HepG2 (cell line): Measurements from ENCODE around the gene TKFC. TPM values are rescaled to one million over a fixed set of nuclear protein-coding genes. Genes with fewer than 3 reads are reported as not detected.

Experiments
- AGO1 ChIP-seq: fragments of 200-400 bp; formaldehyde crosslinking; IDR thresholded peaks from 2 replicates; pipeline ENCODE4 v1.6.1; 2017; ENCODE audit warnings: mild to moderate bottlenecking, low read depth, low read length, moderate library complexity; ENCODE audit not compliant: poor library complexity, severe bottlenecking
- CCDC6 ChIP-seq: sonication (generic); formaldehyde crosslinking; IDR thresholded peaks from 2 replicates; pipeline ENCODE4 v1.8.1; 2022; ENCODE audit warnings: mild to moderate bottlenecking, missing genetic modification reagents, moderate library complexity
- CEBPB ChIP-seq: IDR thresholded peaks from 2 replicates; pipeline ENCODE4 v1.6.1; 2011; ENCODE audit warnings: low read depth, low read length, improper control_type of control experiment, borderline replicate concordance
- NFIB ChIP-seq: sonication (generic); formaldehyde crosslinking; IDR thresholded peaks from 2 replicates; pipeline ENCODE4 v1.9.0; 2021; ENCODE audit warnings: missing genetic modification reagents, mild to moderate bottlenecking, borderline replicate concordance
- NR0B2 ChIP-seq: sonication (generic); formaldehyde crosslinking; IDR thresholded peaks from 2 replicates; pipeline ENCODE4 v1.4.0; 2020; ENCODE audit warnings: mild to moderate bottlenecking, missing genetic modification reagents
- PTBP1 ChIP-seq: fragments of 200-400 bp; formaldehyde crosslinking; IDR thresholded peaks from 2 replicates; pipeline ENCODE4 v1.6.1; 2018; ENCODE audit warnings: low read length, low read depth; ENCODE audit not compliant: poor library complexity, severe bottlenecking
- RFXANK ChIP-seq: IDR thresholded peaks from 2 replicates; pipeline ENCODE4 v1.6.1; 2016
- ZBTB14 ChIP-seq: sonication (generic); formaldehyde crosslinking; IDR thresholded peaks from 2 replicates; pipeline ENCODE4 v1.4.0; 2020; ENCODE audit warnings: missing genetic modification reagents
- ZFP36L1 ChIP-seq: sonication (generic); formaldehyde crosslinking; IDR thresholded peaks from 2 replicates; pipeline ENCODE4 v1.8.0; 2022; ENCODE audit warnings: mild to moderate bottlenecking, missing genetic modification reagents, moderate library complexity
- ZNF101 ChIP-seq: sonication (generic); formaldehyde crosslinking; IDR thresholded peaks from 2 replicates; pipeline ENCODE4 v1.4.0; 2020; ENCODE audit warnings: mild to moderate bottlenecking, low read depth, missing genetic modification reagents, borderline replicate concordance
- ZNF136 ChIP-seq: sonication (generic); formaldehyde crosslinking; IDR thresholded peaks from 2 replicates; pipeline ENCODE4 v1.8.1; 2022; ENCODE audit warnings: low read depth, mild to moderate bottlenecking, moderate library complexity, missing genetic modification reagents
- ZNF367 ChIP-seq: sonication (generic); formaldehyde crosslinking; IDR thresholded peaks from 2 replicates; pipeline ENCODE4 v1.4.0; 2020; ENCODE audit warnings: missing genetic modification reagents, borderline replicate concordance
- ZNF382 ChIP-seq: sonication (generic); formaldehyde crosslinking; IDR thresholded peaks from 2 replicates; pipeline ENCODE4 v1.5.0; 2020; ENCODE audit warnings: missing genetic modification reagents, mild to moderate bottlenecking, borderline replicate concordance
- ZNF430 ChIP-seq: sonication (generic); formaldehyde crosslinking; IDR thresholded peaks from 2 replicates; pipeline ENCODE4 v1.9.0; 2021; ENCODE audit warnings: mild to moderate bottlenecking, missing genetic modification reagents
- ZNF513 ChIP-seq: sonication (generic); formaldehyde crosslinking; conservative IDR thresholded peaks from 2 replicates; pipeline ENCODE4 v1.5.0; 2020; ENCODE audit warnings: missing genetic modification reagents
- ZNF646 ChIP-seq: sonication (generic); formaldehyde crosslinking; IDR thresholded peaks from 2 replicates; pipeline ENCODE4 v1.9.0; 2021; ENCODE audit warnings: mild to moderate bottlenecking, missing genetic modification reagents
- polyA plus RNA-seq, 8 experiments: library from polyadenylated mRNA; depleted of rRNA in 3 of 8; stranded (reverse) in 7 of 8; unstranded in 1 of 8; fragments of >200 nt; fragmentation: Illumina TruSeq in 4 of 8; extraction: Trizol in 4 of 8; gene quantifications; 2 replicates each; pipeline versions ENCODE4 v1.2.1 to v1.2.3, GENCODE V29; 2011 to 2016; ENCODE audit warnings: low read depth in 4 of 8, missing spikeins in 1 of 8, mixed read lengths in 1 of 8; ENCODE audit not compliant: insufficient read depth in 1 of 8
- total RNA-seq, 5 experiments: library from RNA; depleted of rRNA; stranded (reverse); fragments of >200 nt; fragmentation: Illumina TruSeq; extraction: Trizol; gene quantifications; 2 replicates each; pipeline ENCODE4 v1.2.3, GENCODE V29; 2016; ENCODE audit warnings: low read depth in 1 of 5

The TKFC gene
- total and polyA plus RNA-seq, 2 of the 13 experiments (the other 11 are each of a cell fraction or from before 2014, with no cell fraction given) = 147 to 197 TPM

GRCh38 chr11:61294717-61295595 is 38.1 kb upstream of the TKFC start, which contains the start of gene VWCE (continued):
- TF ChIP-seq ZNF646 (no peak), NR0B2 (peak; percentile 51; the same call in 1 of the 2 replicates), ZNF430 (CRISPR knock-in tag) (peak; percentile 70; the same call in 1 of the 2 replicates), ZNF101 (CRISPR knock-in tag) (no peak), ZNF513 (CRISPR knock-in tag) (no peak), ZBTB14 (CRISPR knock-in tag) (no peak), CEBPB (no peak), ZNF367 (CRISPR knock-in tag) (no peak), CCDC6 (CRISPR knock-in tag) (no peak), ZNF136 (CRISPR knock-in tag) (no peak; the same call in 1 of the 2 replicates), NFIB (CRISPR knock-in tag) (no peak), ZFP36L1 (CRISPR knock-in tag) (peak; percentile 71; the same call in 1 of the 2 replicates), RFXANK (CRISPR knock-in tag) (0 out of 2 replicates have a peak, but pooled peaks have one; percentile 64), PTBP1 (no peak), AGO1 (no peak), ZNF382 (CRISPR knock-in tag) (no peak)
